GM12891 (cell line): ENCODE data around the gene TMEM63B.
"Not testable (repeated sequence)": the region's sequence is repeated elsewhere in the genome, so short reads cannot be mapped to it uniquely, and the experiment has no call there.

Experiments
- PAX5 ChIP-seq: IDR thresholded peaks from 2 replicates; pipeline ENCODE4 v1.6.1; 2011; ENCODE audit warnings: low read length, moderate library complexity, mild to moderate bottlenecking; ENCODE audit not compliant: insufficient read depth, severe bottlenecking
- POLR2A ChIP-seq: IDR thresholded peaks from 2 replicates; pipeline ENCODE4 v1.6.1; 2011; ENCODE audit warnings: low read depth, low read length, control low read depth
- POLR2AphosphoS5 ChIP-seq: IDR thresholded peaks from 2 replicates; pipeline ENCODE4 v1.6.1; 2011; ENCODE audit warnings: low read depth, low read length, control low read depth
- SPI1 ChIP-seq: IDR thresholded peaks from 2 replicates; pipeline ENCODE4 v1.6.1; 2011; ENCODE audit warnings: low read depth, low read length, control low read depth
- TAF1 ChIP-seq: IDR thresholded peaks from 2 replicates; pipeline ENCODE4 v1.6.1; 2011; ENCODE audit warnings: low read depth, low read length, control low read depth

- not testable (repeated sequence) for TF ChIP-seq TAF1, POLR2AphosphoS5, POLR2A, SPI1, PAX5
Measured at GRCh38 chr6:44181784-44182183, 54.4 kb downstream of the TMEM63B start.
